Kidney (tissue), 2 donors: Measurements from ENCODE around the gene BCL2A1. TPM values are rescaled to one million over a fixed set of nuclear protein-coding genes. Genes with fewer than 3 reads are reported as not detected.

ENCODE experiments used
- polyA plus RNA-seq: library from polyadenylated mRNA; stranded (reverse); fragments of 350-450 nt; fragmentation: Illumina TruSeq; extraction: RNeasy Lipid Tissue Mini Kit (QIAGEN cat#74804); gene quantifications from one replicate; pipeline ENCODE4 v1.2.3, GENCODE V29; 2014; ENCODE audit warnings: low read depth, low replicate concordance; ENCODE audit not compliant: insufficient read depth
- total RNA-seq: library from RNA; stranded (reverse); fragmentation: NEBNext Ultra II Directional; extraction: Animal tissue kit (Norgen Biotek cat#: 25700); gene quantifications from one replicate; pipeline ENCODE4 v1.2.1, GENCODE V29; 2021
- donor health status: DM: yes; HTN: yes; CAD: no.

Gene BCL2A1
- total and polyA plus RNA-seq, 2 donors from 2014 or later: 0.67 to 2.4 TPM

Other genes starting within 250 kb of the BCL2A1 start
- 44.1 TPM for gene MTHFS, start 74.2 kb downstream of the BCL2A1 start, total RNA-seq
- 115 TPM for gene MTHFS, start 74.2 kb downstream of the BCL2A1 start, polyA plus RNA-seq
- gene ZFAND6, start 88.5 kb upstream of the BCL2A1 start, total RNA-seq: 72.3 TPM
- gene ZFAND6, start 88.5 kb upstream of the BCL2A1 start, polyA plus RNA-seq: 85.7 TPM
- 34.7 TPM for gene FAH, start 181.8 kb upstream of the BCL2A1 start, total RNA-seq
- gene FAH, start 181.8 kb upstream of the BCL2A1 start, polyA plus RNA-seq: 121 TPM